ENCODE data around the gene NEK9. TPM values are rescaled to one million over a fixed set of nuclear protein-coding genes. Genes with fewer than 3 reads are reported as not detected.

NEK9 gene
- total and polyA plus RNA-seq, 2 donors (not counting 3 experiments of a cell fraction or from before 2014, with no cell fraction given), result 22.1 to 65.1 TPM

DNA sequence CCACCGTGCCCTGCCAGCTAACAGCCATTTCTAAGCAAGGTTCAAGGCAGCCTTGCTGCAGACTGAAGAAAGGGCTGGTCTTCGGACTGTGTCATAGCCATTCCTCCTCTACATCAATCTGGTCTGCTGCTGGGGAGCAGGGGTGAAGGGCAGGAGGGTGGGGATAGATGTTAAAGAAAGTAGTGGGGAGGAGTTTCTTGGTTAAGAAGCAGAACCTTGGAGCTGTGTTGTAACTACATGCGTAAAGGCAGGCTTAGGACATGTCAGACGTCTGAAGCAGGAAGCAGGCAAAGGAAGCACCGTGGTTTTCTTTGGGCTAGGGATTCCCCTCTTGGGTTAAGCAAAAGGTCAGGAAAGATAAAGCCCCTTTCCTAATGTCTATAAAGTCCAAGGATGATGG is 18.1 kb upstream of the NEK9 start:
- no peak overlapping the region for H2AFZ ChIP-seq (ENCODE audit: low read depth, low read length)
- H3K36me3 ChIP-seq (ENCODE audit: control insufficient read depth in 2 of 2, extremely low read depth in 1 of 2, insufficient read depth in 2 of 2, low read length in 2 of 2), result peaks cover 2 to 3% of the 10 kb centered on the region in 2 experiments
- no peaks in the 10 kb centered on the region for H3K4me1 ChIP-seq (ENCODE audit: control insufficient read depth, extremely low read depth, insufficient read depth, low read length)
- FAIRE-seq (no peak), DNase-seq (ENCODE audit: low read depth, low spot score) (no peak)
- H3K9me3 ChIP-seq (replicated peaks; ENCODE audit: control insufficient read depth, insufficient read depth, low read length), result no peaks in the 10 kb centered on the region
- ChIA-PET POLR2A (no interaction called here), CTCF (no interaction called here)
- no peaks in the 10 kb centered on the region for H3K27me3 ChIP-seq (ENCODE audit: control insufficient read depth in 2 of 2, insufficient read depth in 2 of 2, low read length in 2 of 2)
- dilution Hi-C loops (cut with MboI; ENCODE audit: extremely low pct_ligation_motif_present, low sequenced_read_pairs) (loop anchor here (25.0 kb wide), 1 partner anchor 142 kb away; the partner anchor contains the start of gene FOS), intact Hi-C loops (cut with micrococcal nuclease) (no loop called here)
- H3K9ac ChIP-seq (replicated peaks; ENCODE audit: extremely low read depth, insufficient read depth, low read length), result no peak overlapping the region
- H3K9me1 ChIP-seq (replicated peaks; ENCODE audit: control insufficient read depth, extremely low read depth, insufficient read depth, low read length), result no peaks in the 10 kb centered on the region
- H4K20me1 ChIP-seq (replicated peaks; ENCODE audit: control insufficient read depth, extremely low read depth, insufficient read depth, low read length), result no peaks in the 10 kb centered on the region
- H3K4me3 ChIP-seq (replicated peaks in 1 of 3; ENCODE audit: insufficient read depth in 1 of 3, low read depth in 1 of 3, low read length in 3 of 3), result no peak overlapping the region
- no peak overlapping the region for H3K27ac ChIP-seq (ENCODE audit: insufficient read depth, low read depth, low read length)
- H3K79me2 ChIP-seq (ENCODE audit: control insufficient read depth, insufficient read depth, low read length), result peaks cover 50% of the 10 kb centered on the region
- no peak overlapping the region for H3K4me2 ChIP-seq (ENCODE audit: insufficient read depth, low read length)
- TF ChIP-seq EZH2 (IDR thresholded peaks at IDR 0.05; ENCODE audit: borderline replicate concordance, low read depth, low read length, severe bottlenecking) (no peak), GATA2 (IDR thresholded peaks at IDR 0.05; ENCODE audit: insufficient read depth, insufficient read length, low read depth, low read length) (no peak), FOS (IDR thresholded peaks at IDR 0.05; ENCODE audit: borderline replicate concordance, insufficient read depth, low read length) (no peak), JUN (IDR thresholded peaks at IDR 0.05; ENCODE audit: borderline replicate concordance, insufficient read depth, insufficient read length, low read depth) (no peak), MAX (IDR thresholded peaks at IDR 0.05; ENCODE audit: insufficient read depth, insufficient read length) (no peak), MYC (IDR thresholded peaks at IDR 0.05; ENCODE audit: low read depth, low read length) (no peak), POLR2A (IDR thresholded peaks at IDR 0.05; ENCODE audit: low read depth, low read length) (no peak), CTCF (IDR thresholded peaks at IDR 0.05; ENCODE audit: extremely low read depth in 1 of 2, insufficient read depth in 1 of 2, low read depth in 1 of 2, low read length in 2 of 2) (no peak), POLR2AphosphoS5 (IDR thresholded peaks at IDR 0.05; ENCODE audit: insufficient read depth, low read depth, low read length) (no peak)
- no TSS peak for BruUV-seq (replicated peaks)
